Endometrial microvascular endothelial cells (primary cell): Measurements from ENCODE around the gene ALOX12B. TPM values are rescaled to one million over a fixed set of nuclear protein-coding genes. Genes with fewer than 3 reads are reported as not detected.

Source experiments
- in situ Hi-C: cut with HindIII; loops from 2 replicates; pipeline ENCODE4 v1.10.0; 2017; ENCODE audit warnings: low sequenced_read_pairs, low pct_unique_long_range_greater_than_20kb; ENCODE audit errors: inconsistent ontology term
- total RNA-seq: library from RNA; depleted of rRNA; stranded (reverse); fragments of >200 nt; gene quantifications from one replicate; pipeline ENCODE4 v1.2.3, GENCODE V29; 2015; ENCODE audit errors: inconsistent ontology term

Gene ALOX12B
- total RNA-seq = not detected

DNA sequence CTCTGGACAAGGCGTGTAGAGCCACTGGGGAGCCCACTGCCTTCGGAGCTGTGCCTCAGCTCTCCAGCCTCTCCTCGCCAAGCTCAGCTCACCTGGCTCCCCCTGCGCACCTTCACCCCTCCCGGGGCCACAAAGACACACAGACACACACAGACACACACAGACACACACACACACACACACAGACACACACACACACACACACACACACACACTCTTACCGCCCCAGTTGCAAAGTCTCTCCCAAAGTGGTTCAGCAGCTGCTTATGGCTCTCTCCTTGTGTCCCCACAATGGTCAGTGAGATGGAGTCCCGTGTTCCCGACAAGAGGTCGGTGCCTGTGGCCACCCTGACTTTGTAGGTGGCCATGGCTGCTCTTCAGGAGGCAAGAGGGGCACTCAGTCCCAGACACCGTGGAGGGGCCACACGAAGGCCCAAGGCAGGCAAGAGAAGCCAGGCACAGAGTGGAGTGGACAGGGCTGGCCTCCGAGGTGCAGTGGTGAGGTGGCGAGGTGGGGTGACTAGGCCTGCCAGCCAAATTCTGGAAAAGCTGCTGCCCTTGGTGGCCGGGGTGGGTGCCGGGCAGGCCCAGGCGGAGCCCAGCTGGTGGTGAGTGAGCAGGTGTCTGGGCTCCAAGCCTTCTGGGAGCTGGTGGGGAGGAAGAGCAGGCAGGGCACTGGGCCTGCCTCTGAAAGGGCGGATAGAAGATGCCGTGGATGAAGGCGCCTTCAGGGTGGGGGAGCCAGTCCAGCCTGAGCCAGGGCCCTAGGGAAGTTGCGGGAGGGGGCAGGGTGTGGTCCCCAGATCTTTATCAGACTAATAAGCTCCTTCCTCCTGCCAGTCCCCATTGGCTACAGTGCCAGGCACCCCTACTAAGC lies at the start of gene ALOX12B:
Gene ALOX12B, minus strand, starts transcription at position 642 of the 877 bp plus-strand sequence. Its CDS starts 274 bp downstream, at position 368.
- in situ Hi-C loops = no loop called here

DNA sequence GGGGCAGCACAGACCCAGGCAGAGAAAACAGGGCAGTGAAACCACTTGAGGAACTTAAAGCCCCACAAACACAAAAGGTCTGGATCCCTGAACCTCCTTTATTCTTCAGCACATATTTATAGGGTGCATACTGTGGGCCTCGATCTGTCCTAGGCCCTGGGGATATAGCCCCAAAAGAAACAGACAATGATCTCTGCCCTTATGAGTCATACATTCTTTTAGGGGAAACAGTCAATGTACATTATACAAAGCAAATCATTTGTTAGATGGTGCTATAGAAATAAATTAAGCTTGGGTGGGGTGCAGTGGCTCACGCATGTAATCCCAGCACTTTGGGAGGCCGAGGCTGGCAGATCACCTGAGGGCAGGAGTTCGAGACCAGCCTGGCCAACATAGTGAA lies 46.4 kb upstream of the ALOX12B start:
- in situ Hi-C loops = no loop called here

DNA sequence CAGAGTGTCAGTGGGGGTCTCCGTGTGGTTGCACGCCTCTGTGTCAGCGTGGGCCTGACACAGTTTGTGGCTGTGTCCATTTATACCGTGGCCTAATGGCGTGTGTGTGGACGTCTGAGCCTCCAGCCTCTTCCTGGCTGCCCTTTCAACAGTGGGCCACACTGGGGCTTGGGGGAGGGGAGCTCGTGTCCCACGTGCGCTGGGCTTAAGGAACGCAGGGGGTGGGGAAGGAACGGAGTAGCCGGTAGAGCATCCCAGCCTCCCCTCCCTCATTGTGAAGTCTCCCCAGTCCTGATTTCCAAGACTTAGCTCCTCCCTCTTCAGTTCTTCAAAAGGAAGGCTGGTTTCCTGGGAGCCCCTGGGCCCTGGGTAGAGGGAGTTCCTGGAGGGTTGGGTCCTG lies 45.9 kb upstream of the ALOX12B start:
- in situ Hi-C loops = no loop called here

DNA sequence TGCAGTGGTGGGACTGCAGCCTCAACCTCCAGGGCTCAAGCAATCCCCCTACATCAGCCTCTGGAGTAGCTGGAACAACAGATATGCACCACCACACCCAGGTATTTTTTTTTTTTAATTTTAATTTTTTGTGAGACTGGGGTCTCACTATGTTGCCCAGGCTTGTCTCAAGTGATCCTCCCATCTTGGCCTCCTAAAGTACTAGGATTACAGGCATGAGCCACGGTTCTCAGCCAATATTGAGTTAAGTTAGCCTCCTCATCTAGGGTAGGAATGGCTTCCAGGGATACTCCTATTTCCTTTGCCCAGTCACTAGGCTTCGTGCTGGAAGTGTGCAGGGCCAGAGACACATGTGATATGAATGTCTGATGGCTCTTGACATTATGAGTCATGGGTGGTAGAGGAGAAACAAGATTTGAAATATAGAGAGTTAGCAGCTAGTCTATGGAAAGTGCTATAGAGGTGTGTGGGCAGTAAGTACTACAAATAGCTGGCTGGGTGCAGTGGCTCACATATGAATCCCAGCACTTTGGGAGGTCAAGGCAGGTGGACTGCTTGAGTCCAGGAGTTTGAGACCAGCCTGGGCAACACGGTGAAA lies 44.4 kb upstream of the ALOX12B start:
- in situ Hi-C loops = no loop called here

DNA sequence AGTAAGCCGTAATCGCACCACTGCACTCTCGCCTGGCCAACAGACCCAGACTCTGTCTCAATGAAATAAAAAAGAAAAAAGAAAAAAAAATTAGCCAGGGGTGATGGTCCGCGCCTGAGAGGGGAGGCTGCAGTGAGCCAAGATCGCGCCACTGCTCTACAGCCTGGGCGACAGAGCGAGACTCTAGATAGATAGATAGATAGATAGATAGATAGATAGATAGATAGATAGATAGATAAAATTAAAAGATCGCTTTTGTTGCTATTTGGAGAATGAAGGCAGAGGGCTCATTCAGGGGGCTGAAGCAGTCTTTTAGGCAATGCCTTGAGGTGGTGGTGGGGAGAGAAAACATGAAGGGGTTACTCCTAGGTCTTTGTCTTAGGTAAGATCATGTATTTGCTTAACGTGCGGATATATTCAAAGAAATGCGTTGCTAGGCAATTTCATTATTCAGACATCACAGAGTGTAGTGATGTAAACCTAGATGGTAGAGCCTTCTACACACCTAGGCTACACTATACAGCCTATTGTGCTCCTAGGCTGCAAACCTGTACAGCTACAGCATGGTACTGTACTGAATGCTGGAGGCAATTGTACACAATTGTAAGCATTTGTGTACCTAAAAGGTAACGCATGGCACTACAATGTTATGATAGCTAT lies 40.7 kb upstream of the ALOX12B start:
- in situ Hi-C loops = no loop called here

DNA sequence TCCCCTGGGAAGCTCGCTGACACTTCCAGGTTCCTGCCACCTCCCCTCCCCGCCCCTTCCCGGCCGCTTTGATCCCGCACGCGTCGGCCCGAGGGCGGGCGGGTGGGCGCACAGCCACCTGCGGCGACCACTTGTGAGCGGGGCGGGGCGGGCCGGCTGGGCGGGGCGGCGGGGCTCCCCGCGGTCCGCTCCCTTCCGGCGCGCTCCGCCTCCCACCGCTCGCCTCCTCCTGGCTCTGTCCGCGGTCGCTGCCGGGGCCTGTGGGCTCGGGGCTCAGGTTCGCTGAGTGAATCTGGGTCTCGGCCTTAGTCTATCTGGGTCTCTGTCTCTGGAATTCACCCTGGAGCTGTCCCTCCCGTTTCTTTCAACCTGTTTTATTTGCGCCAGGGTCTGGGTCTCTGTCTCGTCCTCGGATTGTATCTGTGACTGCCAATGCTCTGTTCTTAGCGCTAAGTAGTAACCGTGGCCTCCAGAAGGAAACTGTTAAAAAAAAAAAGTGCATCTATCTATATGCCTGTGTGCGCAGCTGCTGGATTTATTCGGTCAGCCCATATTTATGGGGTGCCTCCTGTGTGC lies 39.1 kb upstream of the ALOX12B start:
- in situ Hi-C loops = no loop called here

DNA sequence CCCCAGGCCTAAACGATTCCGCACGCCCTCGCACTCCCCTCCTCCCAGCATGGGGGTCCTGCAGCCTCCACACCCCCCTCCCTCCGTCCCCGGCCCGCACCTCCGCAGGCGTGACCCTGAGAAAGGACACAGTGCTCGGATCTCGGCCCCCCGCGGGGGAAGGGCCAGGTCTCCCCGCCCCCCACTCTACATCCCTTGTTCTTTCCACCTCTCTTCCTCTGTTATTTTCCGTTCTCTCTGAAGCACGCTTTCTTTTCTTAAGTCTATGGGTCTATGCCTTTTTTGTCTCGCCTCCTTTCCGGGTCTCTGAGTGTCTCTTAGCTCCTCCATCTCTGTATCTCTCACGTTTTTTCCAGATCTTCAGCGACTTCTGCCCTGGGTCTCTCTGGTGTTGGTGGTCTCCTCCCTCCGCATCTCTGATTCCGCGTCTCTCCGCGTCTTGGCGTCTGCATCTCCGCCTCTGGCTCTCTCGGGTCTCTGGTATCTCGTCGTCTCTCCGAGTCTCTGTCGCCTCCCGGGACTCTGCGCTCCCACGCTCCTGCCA lies 38.5 kb upstream of the ALOX12B start:
- in situ Hi-C loops = no loop called here

DNA sequence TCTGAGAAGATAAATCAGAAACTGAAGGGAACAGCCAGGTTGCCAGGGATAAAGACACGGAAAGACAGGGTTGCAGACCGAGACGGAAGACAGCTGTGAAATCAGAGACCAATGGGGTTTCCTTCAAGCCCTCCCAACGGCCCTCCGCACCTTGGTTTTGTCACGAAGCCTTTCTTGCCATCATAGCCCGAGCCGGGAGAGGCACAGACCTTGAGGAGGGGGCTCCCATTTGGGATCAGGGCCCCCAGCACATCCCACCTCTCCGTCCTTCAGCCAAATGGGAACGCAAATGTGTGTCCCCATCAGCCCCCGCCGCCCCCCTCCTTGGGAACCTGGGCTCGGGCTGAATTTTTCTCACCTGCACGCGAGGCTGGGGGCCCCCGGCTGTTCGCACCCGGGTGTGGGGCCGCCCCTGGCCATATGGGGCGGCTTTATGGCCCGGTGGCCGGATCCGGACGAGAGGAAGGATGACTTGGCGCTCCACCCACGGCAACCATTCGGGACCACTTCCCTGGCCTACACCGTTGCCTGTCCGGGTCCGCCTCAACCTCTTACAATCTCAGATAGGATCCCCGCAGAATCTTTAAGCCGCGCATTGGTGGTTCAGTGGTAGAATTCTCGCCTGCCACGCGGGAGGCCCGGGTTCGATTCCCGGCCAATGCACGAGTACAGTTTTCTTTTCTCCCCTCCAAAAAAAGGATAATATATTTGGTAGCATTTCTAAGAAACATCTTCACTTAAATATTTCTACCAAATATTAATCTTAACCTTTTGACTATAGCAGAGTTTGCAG lies 37.8 kb upstream of the ALOX12B start:
- in situ Hi-C loops = no loop called here

DNA sequence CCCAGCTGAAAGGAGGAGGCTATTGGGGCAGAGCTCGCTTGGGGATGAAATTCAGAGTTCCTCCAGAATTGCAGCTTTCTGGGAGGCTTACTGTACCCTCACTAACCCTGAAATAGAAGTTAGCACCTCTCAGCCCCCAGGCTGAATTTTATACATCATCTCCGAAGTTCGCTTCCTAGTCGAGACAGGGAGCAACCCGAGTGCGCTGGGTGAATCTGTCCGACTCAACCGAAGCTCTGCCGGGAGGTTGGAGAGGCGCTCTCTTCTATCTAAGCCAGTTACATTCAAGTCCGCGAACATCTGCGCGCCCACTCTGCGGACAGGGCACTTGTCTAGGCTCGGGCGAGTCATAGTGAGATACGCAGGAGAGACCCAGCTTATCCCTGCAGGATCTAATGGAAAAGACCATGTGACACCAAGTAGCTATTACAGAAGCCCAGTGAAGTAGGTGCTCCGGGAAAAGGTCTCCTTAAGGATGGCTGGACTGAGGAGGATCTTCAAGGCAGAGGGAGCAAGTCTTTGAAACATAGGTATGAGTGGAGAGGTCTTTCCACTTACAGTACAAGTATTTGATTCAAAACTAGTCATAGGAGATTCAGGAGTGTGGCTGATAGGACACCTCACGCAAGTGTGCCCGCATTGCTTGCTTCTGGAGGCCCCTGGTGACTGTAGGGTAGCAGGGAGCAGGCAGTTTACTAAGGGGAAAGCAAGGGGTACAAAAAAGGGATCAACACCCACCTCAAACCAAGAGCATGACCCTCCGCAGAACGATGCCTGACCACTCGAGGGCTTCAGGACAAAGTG lies 37.0 kb upstream of the ALOX12B start:
- in situ Hi-C loops = no loop called here

DNA sequence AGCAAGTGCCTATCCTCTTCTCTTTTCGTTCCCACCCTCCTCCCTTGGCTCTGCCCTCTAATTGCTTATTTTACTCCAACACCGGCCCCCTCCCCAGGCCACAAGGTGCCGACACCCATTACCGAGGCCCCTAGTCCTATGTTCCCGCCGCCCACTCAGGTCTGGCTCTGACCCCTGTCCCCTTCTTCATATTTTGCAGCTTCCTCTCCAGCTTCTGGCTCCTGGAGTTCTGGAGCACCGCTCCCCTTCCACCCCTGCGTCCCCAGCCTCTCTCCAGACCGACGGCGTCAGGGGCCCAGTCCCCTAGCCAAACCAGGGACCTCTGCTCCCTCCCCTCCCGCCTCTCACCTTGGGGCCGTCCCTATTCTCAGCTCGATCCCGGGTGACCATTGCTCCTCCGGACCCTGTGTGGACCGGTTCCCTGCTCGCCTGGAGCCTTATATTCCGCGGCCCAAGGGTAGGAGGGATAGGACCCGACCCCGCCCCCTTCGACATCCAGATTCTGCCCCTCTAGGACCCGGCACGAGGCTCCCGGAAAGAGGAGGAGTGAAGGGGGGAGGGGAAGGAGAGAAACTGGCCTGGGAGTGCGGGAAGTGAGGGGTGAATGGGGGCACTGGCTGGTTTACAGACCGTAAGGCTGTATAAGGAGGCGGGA lies 36.3 kb upstream of the ALOX12B start, which contains the start of gene HES7:
Gene HES7, minus strand, starts transcription at position 412 of the 655 bp plus-strand sequence. Its CDS starts 22 bp downstream, at position 390.
- in situ Hi-C loops = no loop called here

DNA sequence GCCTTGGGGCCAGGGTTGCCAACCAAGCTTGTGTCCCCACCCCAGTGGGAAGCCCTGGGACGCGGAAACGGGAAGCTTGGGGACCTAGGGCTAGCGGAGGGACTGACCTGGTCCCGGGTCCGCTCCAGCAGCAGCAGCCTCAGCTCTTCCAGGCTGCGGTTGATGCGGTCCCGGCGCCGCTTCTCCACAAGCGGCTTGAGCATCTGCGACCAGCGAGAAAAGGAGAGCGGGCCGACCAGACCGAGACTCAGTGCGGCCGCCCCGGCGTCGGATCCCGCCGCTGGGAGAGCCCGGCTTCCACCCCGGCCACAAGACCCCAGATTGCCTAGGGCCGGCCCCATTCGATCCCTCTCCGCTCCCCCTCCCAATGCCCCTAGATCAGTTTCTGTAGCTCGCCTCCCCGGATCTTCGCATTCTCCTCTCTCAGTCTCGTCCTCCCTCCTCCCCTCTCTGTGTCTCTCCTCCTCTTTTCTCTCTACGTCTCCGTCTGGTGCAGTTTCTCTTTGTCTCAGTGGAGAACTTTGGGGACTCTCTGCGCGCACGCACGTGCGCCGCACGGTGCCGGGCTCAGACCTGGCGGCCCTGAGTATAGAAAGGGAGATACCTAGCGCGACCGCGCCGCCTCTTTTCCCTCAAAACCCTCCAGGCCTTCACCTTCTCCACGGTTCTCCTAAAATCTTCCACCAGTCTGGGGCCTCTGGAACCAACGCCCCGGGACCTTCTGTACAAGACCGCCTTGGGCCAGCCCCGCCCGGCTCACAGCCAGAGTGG lies 35.6 kb upstream of the ALOX12B start:
- in situ Hi-C loops = no loop called here

DNA sequence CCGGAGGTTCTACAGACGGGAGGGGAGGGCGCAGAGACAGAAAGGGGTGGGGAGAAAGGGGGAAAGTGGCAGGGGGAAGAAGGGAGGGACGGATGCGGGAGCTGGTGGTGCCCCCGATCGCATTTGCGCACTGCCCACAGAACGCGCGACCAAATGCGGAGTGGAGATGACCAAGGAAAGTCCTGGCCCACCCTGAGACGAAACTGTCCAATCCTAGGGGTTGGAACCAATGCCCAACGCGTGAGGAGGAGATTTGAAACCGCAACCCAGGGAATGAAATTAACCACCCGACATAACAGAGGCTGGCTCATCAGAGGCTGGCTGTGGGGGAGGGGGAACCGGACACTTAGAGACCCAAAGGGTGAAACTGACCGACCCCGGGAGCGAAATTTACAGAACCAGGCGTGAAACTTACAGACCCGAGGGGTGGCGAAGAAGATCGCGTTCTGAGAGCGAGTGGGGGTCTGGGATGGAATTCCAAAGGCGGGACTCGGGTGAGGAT lies 35.0 kb upstream of the ALOX12B start:
- in situ Hi-C loops = no loop called here

DNA sequence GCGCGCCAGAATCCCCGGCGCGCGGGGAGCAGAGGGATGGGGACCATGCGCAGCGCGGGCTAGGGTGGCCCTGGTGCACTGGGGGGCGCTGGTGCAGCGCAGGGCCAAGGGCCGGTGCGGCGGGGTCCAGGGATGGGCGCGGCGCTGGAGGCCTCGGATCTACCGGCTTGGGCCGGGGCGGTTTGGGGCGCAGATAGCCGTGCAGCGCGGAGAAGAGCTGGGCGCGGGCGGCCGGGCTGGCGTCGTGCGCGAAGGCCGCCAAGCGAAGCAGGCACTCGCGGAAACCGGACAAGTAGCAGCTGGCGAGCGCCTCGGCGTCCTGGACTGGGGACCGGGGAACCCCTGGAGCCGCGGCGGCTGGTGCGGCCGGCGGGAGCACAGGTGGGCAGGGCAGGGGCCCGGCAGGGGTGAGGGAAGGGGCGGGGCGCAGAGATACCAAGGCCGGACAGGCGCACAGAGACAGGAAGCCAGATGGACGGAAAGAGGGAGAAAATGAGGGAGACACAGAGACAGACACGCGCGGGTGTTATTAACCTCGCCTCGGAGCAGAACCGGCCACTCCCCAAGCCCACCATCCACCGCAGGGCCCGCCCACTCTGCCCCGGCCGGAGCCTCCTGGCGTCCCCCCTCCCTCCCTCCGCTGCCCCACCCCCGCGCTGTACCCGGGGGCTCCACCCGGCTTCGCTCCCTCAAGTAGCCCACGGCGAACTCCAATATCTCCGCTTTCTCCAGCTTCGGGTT lies 34.3 kb upstream of the ALOX12B start:
- in situ Hi-C loops = no loop called here

DNA sequence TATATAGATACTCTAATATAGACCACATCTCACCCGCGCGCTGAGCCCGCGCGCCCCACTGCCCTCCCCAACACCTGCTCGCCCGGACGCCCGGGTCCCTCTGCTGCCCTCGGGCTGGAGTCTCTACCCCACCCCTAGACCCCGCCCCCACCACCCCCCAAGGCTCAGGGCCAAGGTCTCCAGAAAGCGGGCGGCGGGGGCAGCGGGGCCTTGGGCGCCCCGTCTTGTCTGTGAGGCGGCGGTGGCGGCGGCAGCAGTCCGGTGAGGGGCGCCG lies 33.8 kb upstream of the ALOX12B start:
- in situ Hi-C loops = no loop called here

DNA sequence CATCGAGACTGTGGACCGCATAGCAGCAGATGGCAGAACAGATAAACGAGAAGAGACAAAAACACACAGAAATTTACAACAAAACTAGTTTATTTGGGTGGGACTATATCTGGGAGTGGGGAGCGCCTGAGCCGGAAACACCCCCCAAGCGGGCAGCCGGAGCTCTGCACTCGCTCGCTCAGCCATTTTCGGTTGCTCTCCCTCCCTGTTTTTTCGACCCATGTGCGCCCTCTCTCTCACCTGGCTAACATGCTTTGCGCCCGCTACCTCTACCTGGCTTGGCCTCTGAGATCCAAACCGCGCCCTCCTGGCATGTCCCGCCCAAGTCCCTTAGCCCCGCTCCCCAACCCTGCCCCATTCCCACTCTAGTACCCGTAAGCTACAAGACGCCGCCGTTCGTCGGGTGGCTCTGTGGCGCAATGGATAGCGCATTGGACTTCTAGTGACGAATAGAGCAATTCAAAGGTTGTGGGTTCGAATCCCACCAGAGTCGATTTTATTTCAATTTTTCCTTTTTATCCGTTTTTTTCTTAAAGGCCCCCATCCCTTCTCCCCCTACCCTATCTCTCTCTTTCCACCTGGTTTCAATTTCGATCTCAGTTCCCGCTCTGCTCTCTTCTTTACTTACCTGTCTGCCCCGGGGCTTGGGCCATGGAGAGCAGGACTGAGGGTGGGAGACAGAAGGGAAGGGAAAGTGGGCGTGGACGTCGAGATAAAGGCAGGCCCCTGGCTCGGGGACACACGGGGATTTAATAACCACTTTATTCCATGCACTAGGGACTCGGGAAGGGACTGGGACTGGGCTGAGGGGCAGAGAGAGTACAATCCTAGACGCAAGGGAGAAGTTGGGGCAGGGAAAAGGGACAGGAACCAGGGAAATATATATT lies 33.2 kb upstream of the ALOX12B start:
- in situ Hi-C loops = no loop called here
